ENCODE results near the gene AMFR. TPM values are rescaled to one million over a fixed set of nuclear protein-coding genes. Genes with fewer than 3 reads are reported as not detected.

Gene AMFR
- total and polyA plus RNA-seq, 2 of the 13 experiments (the other 11 are each of a cell fraction or from before 2014, with no cell fraction given): 52.9 to 108 TPM

DNA sequence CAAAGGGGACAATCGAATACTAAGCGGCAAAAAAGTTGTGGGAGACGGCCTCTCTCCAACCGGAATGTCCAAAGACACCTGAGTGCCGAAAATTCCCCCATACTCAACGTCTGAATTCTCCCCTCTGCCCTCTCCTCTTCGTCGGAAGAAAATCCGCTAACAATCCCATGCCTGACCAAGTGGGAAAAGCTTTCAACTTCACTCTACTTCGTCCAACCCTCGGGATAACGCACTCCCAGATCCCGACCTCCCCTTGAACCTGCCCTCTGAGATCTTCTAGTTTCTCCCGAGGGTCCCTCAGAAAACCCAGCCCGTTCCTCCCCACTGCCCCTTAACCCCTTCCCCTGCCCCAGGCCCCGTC is 961 bp downstream of the AMFR start:
- WGBS (ENCODE audit: low lambda C conversion rate): under 1% methylated on average over 16 of the region's 16 CpGs
- Histone ChIP-seq H3K79me2 (ENCODE audit: insufficient read depth, low read length) (peaks cover 50% of the 10 kb centered on the region), H3K27ac (ENCODE audit: extremely low read length, insufficient read depth, low read length) (peak overlapping the region; percentile 68), H4K20me1 (ENCODE audit: insufficient read depth, low read length) (peaks cover 11% of the 10 kb centered on the region), H3K27me3 (ENCODE audit: control insufficient read depth in 1 of 2, insufficient read depth in 2 of 2, low read length in 2 of 2) (no peaks in the 10 kb centered on the region; a peak in 2 of 5 replicates), H2AFZ (ENCODE audit: low read length) (peak overlapping the region; percentile 79), H3K4me2 (ENCODE audit: low read depth, low read length) (peak overlapping the region; percentile 89), H3K9me3 (ENCODE audit: low read length) (no peaks in the 10 kb centered on the region), H3K4me1 (ENCODE audit: insufficient read depth, low read length) (peaks cover 60% of the 10 kb centered on the region), H3K36me3 (replicated peaks in 1 of 2; ENCODE audit: control insufficient read depth in 1 of 2, insufficient read depth in 2 of 2, low read length in 2 of 2) (peaks cover 0 to 3% of the 10 kb centered on the region in 2 experiments; a peak in 2 of 5 replicates), H3K4me3 (replicated peaks in 1 of 3; ENCODE audit: insufficient read depth in 1 of 3, low read depth in 2 of 3, low read length in 3 of 3) (peak overlapping the region; percentile 78 to 90 (median 89)), H3K9ac (ENCODE audit: insufficient read depth, low read depth, low read length) (peak overlapping the region; percentile 85)
- in situ Hi-C loops (cut with HindIII; ENCODE audit: extremely low pct_ligation_motif_present, low pct_unique_long_range_greater_than_20kb) (no loop called here), intact Hi-C loops (cut with micrococcal nuclease; ENCODE audit: unreplicated experiment) (loop anchor here (2.0 kb wide), 1 partner anchor 26 kb away; the partner anchor contains the start of genes NUDT21 and OGFOD1)
- TF ChIP-seq GFI1 (CRISPR knock-in tag; IDR thresholded peaks at IDR 0.05; ENCODE audit: borderline replicate concordance) (no peak), ZNF850 (CRISPR knock-in tag; conservative IDR thresholded peaks at IDR 0.05) (0 out of 2 replicates have a peak, but pooled peaks have one; percentile 46), ZNF350 (CRISPR knock-in tag; IDR thresholded peaks at IDR 0.05; ENCODE audit: borderline replicate concordance, low read depth) (0 out of 2 replicates have a peak, but pooled peaks have one; percentile 32), HDAC1 (CRISPR knock-in tag; IDR thresholded peaks at IDR 0.05) (peak; percentile 67), NR1H2 (CRISPR knock-in tag; IDR thresholded peaks at IDR 0.05; ENCODE audit: borderline replicate concordance, low read depth) (0 out of 2 replicates have a peak, but pooled peaks have one; percentile 21), HDAC2 (CRISPR knock-in tag; IDR thresholded peaks at IDR 0.05) (0 out of 2 replicates have a peak, but pooled peaks have one; percentile 9), ZBTB7A (CRISPR knock-in tag; IDR thresholded peaks at IDR 0.05) (0 out of 2 replicates have a peak, but pooled peaks have one; percentile 9), BORCS8-MEF2B (CRISPR knock-in tag; IDR thresholded peaks at IDR 0.05) (0 out of 2 replicates have a peak, but pooled peaks have one; percentile 9), TARDBP (CRISPR knock-in tag; IDR thresholded peaks at IDR 0.05) (0 out of 2 replicates have a peak, but pooled peaks have one; percentile 18), ATM (IDR thresholded peaks at IDR 0.05; ENCODE audit: borderline replicate concordance) (no peak), ZNF816 (CRISPR knock-in tag; IDR thresholded peaks at IDR 0.05; ENCODE audit: borderline replicate concordance) (0 out of 2 replicates have a peak, but pooled peaks have one; percentile 76), ZNF629 (CRISPR knock-in tag; conservative IDR thresholded peaks at IDR 0.05) (no peak), ZNF670 (CRISPR knock-in tag; IDR thresholded peaks at IDR 0.05; ENCODE audit: borderline replicate concordance) (0 out of 2 replicates have a peak, but pooled peaks have one; percentile 57), ZNF337 (CRISPR knock-in tag; IDR thresholded peaks at IDR 0.05; ENCODE audit: borderline replicate concordance, low read depth) (no peak), KMT2A (CRISPR knock-in tag; IDR thresholded peaks at IDR 0.05) (peak; percentile 46; the same call in 1 of the 2 replicates), NR2C2 (CRISPR knock-in tag; IDR thresholded peaks at IDR 0.05; ENCODE audit: borderline replicate concordance) (0 out of 2 replicates have a peak, but pooled peaks have one; percentile 9)
- TF ChIP-seq, protein P1, sequence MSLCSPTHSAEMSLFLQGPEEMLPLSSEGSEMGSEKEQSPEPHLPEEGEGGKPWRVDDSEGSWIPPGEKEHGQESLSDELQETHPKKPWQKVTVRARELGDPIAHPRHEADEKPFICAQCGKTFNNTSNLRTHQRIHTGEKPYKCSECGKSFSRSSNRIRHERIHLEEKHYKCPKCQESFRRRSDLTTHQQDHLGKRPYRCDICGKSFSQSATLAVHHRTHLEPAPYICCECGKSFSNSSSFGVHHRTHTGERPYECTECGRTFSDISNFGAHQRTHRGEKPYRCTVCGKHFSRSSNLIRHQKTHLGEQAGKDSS (CRISPR knock-in tag; IDR thresholded peaks at IDR 0.05; ENCODE audit: borderline replicate concordance, low read depth): 0 out of 2 replicates have a peak, but pooled peaks have one; percentile 15
- TF ChIP-seq, protein P2, sequence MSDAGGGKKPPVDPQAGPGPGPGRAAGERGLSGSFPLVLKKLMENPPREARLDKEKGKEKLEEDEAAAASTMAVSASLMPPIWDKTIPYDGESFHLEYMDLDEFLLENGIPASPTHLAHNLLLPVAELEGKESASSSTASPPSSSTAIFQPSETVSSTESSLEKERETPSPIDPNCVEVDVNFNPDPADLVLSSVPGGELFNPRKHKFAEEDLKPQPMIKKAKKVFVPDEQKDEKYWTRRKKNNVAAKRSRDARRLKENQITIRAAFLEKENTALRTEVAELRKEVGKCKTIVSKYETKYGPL (CRISPR knock-in tag; IDR thresholded peaks at IDR 0.05): no peak
- DNase-seq (ENCODE audit: low spot score) (no peak), ATAC-seq (peak; percentile 13), FAIRE-seq (no peak)
- POLR2A ChIA-PET: interaction anchor here (1.0 to 2.4 kb wide), 3 partner anchors 10 to 27 kb away, joined by 3 to 8 read pairs (median 8); partner anchors contain the start of genes NUDT21 and OGFOD1
- CTCF ChIA-PET (ENCODE audit: low intra/inter-chr PET ratio, low total read pairs): no interaction called here
- no TSS peak for BruUV-seq (replicated peaks)
